ENCODE measurements around the gene FLNA. TPM values are rescaled to one million over a fixed set of nuclear protein-coding genes. Genes with fewer than 3 reads are reported as not detected.

Gene FLNA
- total RNA-seq, 2 donors from 2014 or later, result 1,074 to 1,251 TPM

- TF ChIP-seq CTCF (conservative IDR thresholded peaks at IDR 0.05), result no peak
- Histone ChIP-seq H3K4me3 (ENCODE audit: low read length) (no peak overlapping the region), H3K36me3 (ENCODE audit: control insufficient read depth, insufficient read depth, low read length) (no peaks in the 10 kb centered on the region), H3K9ac (ENCODE audit: extremely low read depth, low read length, poor library complexity, severe bottlenecking) (no peak overlapping the region), H3K9me3 (ENCODE audit: control insufficient read depth, low read length) (no peaks in the 10 kb centered on the region), H3K27me3 (ENCODE audit: control insufficient read depth, insufficient read depth, low read length, poor library complexity, severe bottlenecking) (no peaks in the 10 kb centered on the region), H3K4me1 (ENCODE audit: control insufficient read depth, insufficient read depth, low read length) (no peaks in the 10 kb centered on the region), H3K27ac (ENCODE audit: low read depth, low read length) (no peak overlapping the region)
- 96% methylated on average over 7 of the region's 8 CpGs; no CpG with 5 or more reads in 1 of the 2 experiments for WGBS, 2 experiments (ENCODE audit: insufficient coverage in 1 of 2, insufficient read length in 1 of 2)
- H3K36me3 Mint-ChIP-seq (ENCODE audit: low read depth), result no peaks in the 10 kb centered on the region
- H3K27me3 Mint-ChIP-seq (ENCODE audit: insufficient read depth), result no peaks in the 10 kb centered on the region
- H3K4me1 Mint-ChIP-seq, result no peaks in the 10 kb centered on the region
- no peak for DNase-seq
- peaks cover 74% of the 10 kb centered on the region for H3K9me3 Mint-ChIP-seq
- H3K27ac Mint-ChIP-seq, result no peak overlapping the region
- H3K4me3 Mint-ChIP-seq, result no peak overlapping the region
These were observed 73.6 kb downstream of the FLNA start for GRCh38 chrX:154300816-154301215.

Other genes starting within 250 kb of the FLNA start
- gene OPN1LW, start 230.4 kb downstream of the FLNA start, total RNA-seq, result not detected
- not detected for gene OPN1MW, start 192.0 kb downstream of the FLNA start, total RNA-seq
- not detected for gene OPN1MW2, start 154.9 kb downstream of the FLNA start, total RNA-seq
- not detected for gene OPN1MW3, start 117.1 kb downstream of the FLNA start, total RNA-seq
- not detected for gene TEX28, start 79.5 kb downstream of the FLNA start, total RNA-seq
- gene TKTL1, start 78.8 kb downstream of the FLNA start, total RNA-seq, result not detected
- gene EMD, start 4.7 kb upstream of the FLNA start, total RNA-seq, result 10 to 100 TPM; 60.3 to 76.4 TPM
- 1,000 to 10,000 TPM; 2,142 to 2,551 TPM for gene RPL10, start 23.7 kb upstream of the FLNA start, total RNA-seq
- gene DNASE1L1, start 34.6 kb upstream of the FLNA start, total RNA-seq, result 10 to 100 TPM; 13.8 to 17.0 TPM
- 10 to 100 TPM; 32.9 to 62.9 TPM for gene TAFAZZIN, start 36.9 kb upstream of the FLNA start, total RNA-seq
- 10 to 100 TPM; 61.6 to 66.8 TPM for gene ATP6AP1, start 54.0 kb upstream of the FLNA start, total RNA-seq
- gene GDI1, start 62.5 kb upstream of the FLNA start, total RNA-seq, result 100 to 1,000 TPM; 143 to 179 TPM
- gene FAM50A, start 69.5 kb upstream of the FLNA start, total RNA-seq, result 100 to 1,000 TPM in 1 of 2 donors, 10 to 100 TPM in 1; 91.0 to 102 TPM
- gene PLXNA3, start 83.6 kb upstream of the FLNA start, total RNA-seq, result 10 to 100 TPM; 52.6 to 68.8 TPM
- gene LAGE3, start 104.6 kb upstream of the FLNA start, total RNA-seq, result 10 to 100 TPM; 29.5 to 34.1 TPM
- 10 to 100 TPM; 29.1 to 35.9 TPM for gene UBL4A, start 112.0 kb upstream of the FLNA start, total RNA-seq
- gene SLC10A3, start 116.0 kb upstream of the FLNA start, total RNA-seq, result 1 to 10 TPM; 5.4 to 9.1 TPM
- 10 to 100 TPM; 23.6 to 24.3 TPM for gene FAM3A, start 141.6 kb upstream of the FLNA start, total RNA-seq
- gene G6PD, start 172.2 kb upstream of the FLNA start, total RNA-seq, result 10 to 100 TPM; 71.7 to 81.4 TPM
- 10 to 100 TPM; 19.8 to 20.3 TPM for gene IKBKG, start 173.0 kb upstream of the FLNA start, total RNA-seq
- not detected for gene CTAG1A, start 210.5 kb upstream of the FLNA start, total RNA-seq
- not detected for gene CTAG1B, start 244.6 kb upstream of the FLNA start, total RNA-seq